Thyroid gland (tissue), 4 donors: ENCODE results near the gene ARHGAP28. TPM values are rescaled to one million over a fixed set of nuclear protein-coding genes. Genes with fewer than 3 reads are reported as not detected.

Experiments used
- DNase-seq, 2 donors: peaks; one replicate each; pipeline ENCODE4 v3.0.0-alpha.2; 2019
- H3K27ac ChIP-seq, 3 donors: fragments of 200-600 bp; sonication (generic); 1 replicate in 2 of 3; 2 replicates in 1 of 3; pipeline ENCODE4 v1.5.1; 2016 to 2019; ENCODE audit warnings: mild to moderate bottlenecking in 1 of 3, moderate library complexity in 1 of 3
- H3K27me3 ChIP-seq: fragments of 200-600 bp; sonication (generic); one replicate; pipeline ENCODE4 v1.5.1; 2019
- H3K36me3 ChIP-seq, 2 donors: fragments of 200-600 bp; sonication (generic); one replicate each; pipeline ENCODE4 v1.5.1; 2016 to 2019
- H3K4me1 ChIP-seq, 2 donors: fragments of 200-600 bp; sonication (generic); one replicate each; pipeline ENCODE4 v1.5.1; 2017 to 2019
- H3K4me3 ChIP-seq, 3 donors: fragments of 200-600 bp; sonication (generic); replicated peaks in 1 of 3; 1 replicate in 2 of 3; 2 replicates in 1 of 3; pipeline ENCODE4 v1.5.1; 2016; ENCODE audit warnings: mild to moderate bottlenecking in 1 of 3
- H3K9me3 ChIP-seq: fragments of 200-600 bp; sonication (generic); one replicate; pipeline ENCODE4 v1.5.1; 2017
- POLR2A ChIP-seq, 2 donors: fragments of 450-650 bp; IDR thresholded peaks; one replicate each; pipeline ENCODE4 v1.6.1; 2017; ENCODE audit warnings: antibody characterized with exemption in 2 of 2, mild to moderate bottlenecking in 2 of 2, moderate library complexity in 1 of 2
- WGBS, 2 donors: methylation state at CpG; one replicate each; pipeline ENCODE4 v1.1.5; 2017; 5-methylcytosine and 5-hydroxymethylcytosine counted together
- intact Hi-C: fragments of 100-400 bp; cut with DNase I; formaldehyde crosslinking; loops from one replicate; pipeline ENCODE4 v1.15.1; 2023
- total RNA-seq, 4 donors: library from RNA; depleted of rRNA; stranded (reverse); fragments of >200 nt; gene quantifications; one replicate each; pipeline ENCODE4 v1.2.3, GENCODE V29; 2016
- TF ChIP-seq, protein P1 (sequence below), 6 experiments: fragments of 200-600 bp in 3 of 6; fragments of 450-650 bp in 3 of 6; sonication (generic) in 3 of 6; IDR thresholded peaks; one replicate each; pipeline ENCODE4 v1.5.1; 2016 to 2019; ENCODE audit warnings: antibody characterized with exemption in 6 of 6, mild to moderate bottlenecking in 2 of 6, inconsistent platforms in 1 of 6, moderate library complexity in 1 of 6

Gene ARHGAP28
- total RNA-seq, 4 donors from 2014 or later, result 2.8 to 26.5 (median 9.1) TPM

DNA sequence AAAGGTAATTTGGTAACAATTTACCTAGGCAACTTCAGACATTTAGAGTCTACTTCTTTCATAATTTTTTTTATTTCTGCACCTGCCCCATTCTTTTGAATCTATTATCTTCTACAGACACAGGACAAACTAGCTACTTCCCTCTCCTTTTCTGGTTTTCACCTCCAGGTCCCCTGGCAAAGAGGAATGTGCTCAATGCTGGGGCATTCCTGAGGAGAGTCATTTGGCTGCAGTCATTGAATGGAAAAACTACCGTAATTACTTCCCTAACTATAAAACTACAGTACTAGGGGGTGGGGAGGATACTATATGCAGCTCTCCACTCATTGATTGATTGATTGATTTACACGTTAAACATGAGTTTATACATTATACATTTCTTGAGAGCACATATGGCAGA is 11.2 kb upstream of the ARHGAP28 start:
- intact Hi-C loops, result no loop called here
- Histone ChIP-seq H3K9me3 (no peaks in the 10 kb centered on the region), H3K4me1 (no peaks in the 10 kb centered on the region), H3K27me3 (no peaks in the 10 kb centered on the region), H3K27ac (no peak overlapping the region), H3K4me3 (no peak overlapping the region), H3K36me3 (no peaks in the 10 kb centered on the region)
- 68 to 70% methylated on average over 2 of the region's 2 CpGs for WGBS, 2 donors
- TF ChIP-seq, protein P1, sequence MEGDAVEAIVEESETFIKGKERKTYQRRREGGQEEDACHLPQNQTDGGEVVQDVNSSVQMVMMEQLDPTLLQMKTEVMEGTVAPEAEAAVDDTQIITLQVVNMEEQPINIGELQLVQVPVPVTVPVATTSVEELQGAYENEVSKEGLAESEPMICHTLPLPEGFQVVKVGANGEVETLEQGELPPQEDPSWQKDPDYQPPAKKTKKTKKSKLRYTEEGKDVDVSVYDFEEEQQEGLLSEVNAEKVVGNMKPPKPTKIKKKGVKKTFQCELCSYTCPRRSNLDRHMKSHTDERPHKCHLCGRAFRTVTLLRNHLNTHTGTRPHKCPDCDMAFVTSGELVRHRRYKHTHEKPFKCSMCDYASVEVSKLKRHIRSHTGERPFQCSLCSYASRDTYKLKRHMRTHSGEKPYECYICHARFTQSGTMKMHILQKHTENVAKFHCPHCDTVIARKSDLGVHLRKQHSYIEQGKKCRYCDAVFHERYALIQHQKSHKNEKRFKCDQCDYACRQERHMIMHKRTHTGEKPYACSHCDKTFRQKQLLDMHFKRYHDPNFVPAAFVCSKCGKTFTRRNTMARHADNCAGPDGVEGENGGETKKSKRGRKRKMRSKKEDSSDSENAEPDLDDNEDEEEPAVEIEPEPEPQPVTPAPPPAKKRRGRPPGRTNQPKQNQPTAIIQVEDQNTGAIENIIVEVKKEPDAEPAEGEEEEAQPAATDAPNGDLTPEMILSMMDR (IDR thresholded peaks at IDR 0.05), result no peak
- TF ChIP-seq POLR2A (IDR thresholded peaks at IDR 0.05), result no peak
- DNase-seq, result no peak

DNA sequence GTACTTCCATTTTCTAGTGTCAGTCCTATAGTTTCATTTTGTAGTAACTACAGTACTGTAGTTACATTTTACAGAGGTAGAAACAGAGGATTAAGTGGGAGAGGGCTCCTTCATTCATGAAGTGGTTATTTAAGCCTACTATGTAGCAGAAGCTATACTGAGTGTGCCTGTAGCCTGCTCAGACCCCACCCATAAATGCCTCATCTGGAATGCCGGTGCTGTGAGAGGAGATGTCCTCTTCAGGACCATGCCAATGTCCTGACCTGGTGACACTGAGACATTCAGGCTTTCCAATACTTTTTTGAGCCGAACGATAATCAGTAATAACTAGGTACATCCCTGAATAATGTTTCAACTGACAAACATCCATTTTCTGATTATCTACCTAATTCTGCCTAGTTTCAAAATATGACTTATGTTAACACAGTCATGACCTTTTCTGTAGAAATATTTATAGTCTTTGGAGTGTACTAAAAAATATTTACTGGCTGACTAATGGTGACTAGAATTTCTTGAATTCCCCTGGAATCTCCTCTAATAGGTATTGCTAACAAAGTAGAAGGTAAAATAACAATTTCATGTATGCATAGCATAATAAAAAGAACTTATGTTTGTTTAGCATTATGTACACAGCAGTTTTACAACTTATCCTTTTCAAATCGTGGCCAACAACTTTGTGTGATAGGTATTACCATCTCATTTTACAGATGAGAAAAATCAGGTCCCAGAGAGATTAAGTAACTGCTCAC is 10.2 kb upstream of the ARHGAP28 start:
- intact Hi-C loops, result no loop called here
- WGBS, 2 donors, result 86 to 87% methylated on average over 4 of the region's 4 CpGs
- H3K4me1 ChIP-seq, result no peaks in the 10 kb centered on the region

DNA sequence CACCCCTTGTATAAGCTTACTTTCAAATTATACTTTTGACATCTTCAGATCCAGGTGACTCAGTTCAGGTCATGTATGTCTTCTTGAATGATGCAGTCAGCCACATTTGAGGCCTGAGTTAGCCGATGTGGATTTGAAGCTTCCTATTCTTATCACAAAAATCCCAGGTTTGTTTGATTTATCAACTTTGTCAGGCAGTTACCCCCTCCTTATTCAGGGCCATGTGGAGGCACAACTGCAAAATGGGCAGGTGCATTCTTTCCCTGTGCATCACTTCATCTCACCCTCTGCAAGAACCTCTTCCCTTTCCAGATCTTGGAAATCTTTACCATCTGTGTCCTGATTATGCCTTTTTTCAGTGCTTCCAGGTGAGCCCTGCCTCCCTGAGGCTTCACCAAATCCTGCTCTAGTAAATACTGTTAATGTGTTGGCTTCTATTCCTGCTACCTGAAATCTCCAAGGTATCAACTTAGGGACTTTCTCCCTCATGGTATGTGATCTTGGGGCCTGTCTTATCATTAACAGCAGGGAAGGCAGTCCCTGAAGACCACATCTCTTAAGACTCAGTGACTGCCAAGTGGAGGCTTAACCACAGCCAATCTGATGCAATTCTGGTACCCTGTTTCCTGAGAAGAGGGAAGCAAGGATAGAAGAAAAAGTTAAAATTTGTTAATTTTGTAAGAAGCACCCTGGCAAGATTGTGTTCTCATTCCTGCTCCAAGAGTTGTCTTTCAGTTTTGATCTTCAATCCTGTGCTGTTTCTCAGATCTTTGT is 9.4 kb upstream of the ARHGAP28 start:
- no peaks in the 10 kb centered on the region for H3K36me3 ChIP-seq
- no peak overlapping the region for H3K4me3 ChIP-seq
- H3K4me1 ChIP-seq, result no peaks in the 10 kb centered on the region
- no peaks in the 10 kb centered on the region for H3K9me3 ChIP-seq
- 46 to 59% methylated on average over 1 of the region's 1 CpG for WGBS, 2 donors
- no peak for TF ChIP-seq POLR2A (IDR thresholded peaks at IDR 0.05)
- TF ChIP-seq, protein P1 (IDR thresholded peaks at IDR 0.05), result no peak
- no peaks in the 10 kb centered on the region for H3K27me3 ChIP-seq
- intact Hi-C loops, result loop anchor here (10.0 kb wide), 1 partner anchor 165 kb away; no protein-coding TSS in a partner anchor
- H3K27ac ChIP-seq, result no peak overlapping the region
- DNase-seq, result no peak

More for the DNA sequence above, 10.2 kb upstream of the ARHGAP28 start:
- TF ChIP-seq POLR2A (IDR thresholded peaks at IDR 0.05), result no peak
- TF ChIP-seq, protein P1 (IDR thresholded peaks at IDR 0.05), result no peak
- no peak overlapping the region for H3K27ac ChIP-seq
- no peak for DNase-seq
- H3K27me3 ChIP-seq, result no peaks in the 10 kb centered on the region
- no peaks in the 10 kb centered on the region for H3K9me3 ChIP-seq
- H3K36me3 ChIP-seq, result no peaks in the 10 kb centered on the region
- H3K4me3 ChIP-seq, result no peak overlapping the region

DNA sequence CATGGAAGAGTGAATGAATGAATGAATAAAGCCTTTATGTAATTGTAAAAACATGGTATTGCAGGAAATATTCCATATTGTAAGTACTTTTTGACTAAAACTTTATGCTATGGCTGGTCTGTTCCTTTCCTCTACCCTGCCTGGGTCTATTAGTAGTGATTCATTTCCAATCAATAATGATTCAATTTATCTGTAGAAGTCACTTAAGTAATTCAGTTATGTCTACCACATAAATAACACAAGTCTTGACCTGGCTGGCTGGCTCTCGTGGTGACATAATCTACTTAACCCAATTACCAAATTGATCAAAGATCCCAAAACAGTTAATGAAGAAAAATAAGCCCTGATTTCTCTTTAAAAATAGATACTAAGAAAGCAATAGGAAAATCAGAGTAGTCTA is 7.8 kb upstream of the ARHGAP28 start:
- TF ChIP-seq, protein P1 (IDR thresholded peaks at IDR 0.05), result no peak
- TF ChIP-seq POLR2A (IDR thresholded peaks at IDR 0.05), result no peak
- intact Hi-C loops, result loop anchor here (10.0 kb wide), 1 partner anchor 163 kb away; no protein-coding TSS in a partner anchor
- H3K9me3 ChIP-seq, result no peaks in the 10 kb centered on the region
- H3K27me3 ChIP-seq, result no peaks in the 10 kb centered on the region
- no peak overlapping the region for H3K4me3 ChIP-seq
- WGBS, 2 donors, result 89 to 95% methylated on average over 1 of the region's 1 CpG
- H3K36me3 ChIP-seq, result no peaks in the 10 kb centered on the region
- DNase-seq, result no peak
- H3K27ac ChIP-seq, result no peak overlapping the region
- H3K4me1 ChIP-seq, result no peaks in the 10 kb centered on the region

DNA sequence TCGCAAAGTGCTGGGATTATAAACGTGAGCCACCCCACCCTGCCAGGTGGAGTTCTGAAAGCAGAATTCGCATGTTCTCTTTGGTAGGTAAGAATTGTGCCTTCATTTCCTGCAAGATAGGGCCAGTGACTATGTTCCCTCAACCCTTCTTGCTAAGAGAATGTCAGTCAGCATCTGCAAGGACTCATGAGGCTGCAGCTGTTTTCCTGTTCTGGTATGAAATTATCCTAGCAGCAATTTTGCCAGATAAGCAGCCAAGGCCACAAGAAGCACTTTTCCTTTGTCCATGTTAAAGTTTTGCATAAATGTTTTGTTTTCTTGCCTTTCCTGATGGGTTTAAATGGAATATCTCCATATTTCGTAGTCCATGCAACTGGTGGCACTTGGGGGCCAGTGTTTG is 6.8 kb upstream of the ARHGAP28 start:
- no peak overlapping the region for H3K27ac ChIP-seq
- no peaks in the 10 kb centered on the region for H3K27me3 ChIP-seq
- no peaks in the 10 kb centered on the region for H3K4me1 ChIP-seq
- WGBS, 2 donors, result 92 to 95% methylated on average over 4 of the region's 4 CpGs
- DNase-seq, result no peak
- no peaks in the 10 kb centered on the region for H3K36me3 ChIP-seq
- H3K9me3 ChIP-seq, result no peaks in the 10 kb centered on the region
- H3K4me3 ChIP-seq, result no peak overlapping the region
- intact Hi-C loops, result loop anchor here (10.0 kb wide), 1 partner anchor 162 kb away; no protein-coding TSS in a partner anchor
- no peak for TF ChIP-seq POLR2A (IDR thresholded peaks at IDR 0.05)
- TF ChIP-seq, protein P1 (IDR thresholded peaks at IDR 0.05), result no peak
